ENCODE data around the gene TMEM59L. TPM values are rescaled to one million over a fixed set of nuclear protein-coding genes. Genes with fewer than 3 reads are reported as not detected.
A peak's percentile ranks its signal among the peaks of the same experiment; 100 is the strongest.
"Not testable (repeated sequence)": the region's sequence is repeated elsewhere in the genome, so short reads cannot be mapped to it uniquely, and the experiment has no call there.

Gene TMEM59L
- total RNA-seq, 2 experiments from 2014 or later, result not detected

DNA sequence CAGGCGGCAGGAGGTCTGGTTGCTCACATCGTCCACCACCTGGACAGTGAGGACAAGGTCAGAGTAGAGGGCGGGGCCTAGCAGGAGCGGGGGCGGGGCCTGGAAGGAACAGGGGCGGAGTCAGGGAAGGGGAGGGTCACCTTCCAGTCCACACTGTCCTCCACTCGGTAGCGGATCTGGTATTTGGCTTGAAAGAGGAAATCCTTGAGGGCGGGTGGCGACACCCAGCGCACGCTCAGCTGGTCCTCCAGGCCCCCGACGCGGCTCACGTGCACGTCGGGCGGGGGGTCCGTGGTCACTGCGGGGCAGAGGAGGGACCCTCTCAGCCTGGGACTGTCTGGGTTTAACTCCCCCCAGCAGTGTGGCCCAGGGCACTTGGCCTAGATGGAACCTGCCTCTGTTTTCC, 15.9 kb upstream of the TMEM59L start:
- H3K36me3 Mint-ChIP-seq (ENCODE audit: low read depth), result peaks cover 1% of the 10 kb centered on the region
- no peak overlapping the region for H3K4me3 Mint-ChIP-seq
- H3K27me3 Mint-ChIP-seq, result peaks cover 7% of the 10 kb centered on the region
- H3K9me3 Mint-ChIP-seq, result no peaks in the 10 kb centered on the region
- intact Hi-C loops (cut with micrococcal nuclease), result loop anchor here (10.0 kb wide), 1 partner anchor 248 kb away; no protein-coding TSS in a partner anchor
- ChIA-PET CTCF (interaction anchor here (1.2 kb wide), 1 partner anchor 121 kb away, joined by 4 read pairs; no protein-coding TSS in a partner anchor), POLR2A (no interaction called here)
- DNase-seq (peak; percentile 42), ATAC-seq (no peak)
- TF ChIP-seq CTCF (IDR thresholded peaks at IDR 0.05), result no peak
- peaks cover 17% of the 10 kb centered on the region for H3K4me1 Mint-ChIP-seq (ENCODE audit: low read depth)
- no peak overlapping the region for H3K27ac Mint-ChIP-seq

- TF ChIP-seq CTCF (IDR thresholded peaks at IDR 0.05), result no peak
- CTCF ChIA-PET, result interaction anchor here (1.4 kb wide), 1 partner anchor 249 kb away, joined by 5 read pairs; no protein-coding TSS in a partner anchor
- Mint-ChIP-seq H3K27me3 (peaks cover 17% of the 10 kb centered on the region), H3K36me3 (ENCODE audit: low read depth) (no peaks in the 10 kb centered on the region), H3K27ac (no peak overlapping the region), H3K9me3 (no peaks in the 10 kb centered on the region), H3K4me3 (no peak overlapping the region), H3K4me1 (ENCODE audit: low read depth) (peaks cover 19% of the 10 kb centered on the region)
- ATAC-seq (no peak), DNase-seq (no peak)
- intact Hi-C loops (cut with micrococcal nuclease), result loop anchor here (10.0 kb wide), 1 partner anchor 247 kb away; no protein-coding TSS in a partner anchor
- POLR2A ChIA-PET, result no interaction called here
Measured at GRCh38 chr19:18597809-18598660, 14.6 kb upstream of the TMEM59L start.

DNA sequence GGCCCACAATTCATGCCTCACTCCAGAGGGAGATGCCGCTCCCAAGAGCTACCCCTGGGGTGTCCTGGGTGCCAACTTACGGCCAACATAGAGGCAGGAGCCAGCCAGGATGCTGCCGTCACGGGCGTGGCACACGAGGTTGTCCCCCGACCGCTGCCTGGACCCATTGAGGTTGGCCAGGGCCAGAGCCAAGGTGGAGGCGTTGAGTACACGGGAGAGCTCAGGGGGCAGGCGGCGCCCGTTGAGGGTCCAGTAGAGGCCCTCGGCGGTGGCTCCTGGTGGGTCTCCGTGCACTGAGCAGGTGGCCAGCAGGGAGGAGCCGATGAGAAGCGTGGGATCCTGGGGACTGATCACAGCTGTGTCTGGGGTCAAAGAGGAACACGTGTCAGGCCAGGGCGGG, 13.2 kb upstream of the TMEM59L start:
- DNase-seq (no peak), ATAC-seq (no peak)
- Mint-ChIP-seq H3K4me3 (no peak overlapping the region), H3K27me3 (peaks cover 25% of the 10 kb centered on the region), H3K27ac (no peak overlapping the region), H3K36me3 (ENCODE audit: low read depth) (no peaks in the 10 kb centered on the region), H3K9me3 (no peaks in the 10 kb centered on the region), H3K4me1 (ENCODE audit: low read depth) (peaks cover 16% of the 10 kb centered on the region)
- POLR2A ChIA-PET, result no interaction called here
- no peak for TF ChIP-seq CTCF (IDR thresholded peaks at IDR 0.05)
- intact Hi-C loops (cut with micrococcal nuclease), result loop anchor here (10.0 kb wide), 1 partner anchor 245 kb away; no protein-coding TSS in a partner anchor
- CTCF ChIA-PET, result no interaction called here

DNA sequence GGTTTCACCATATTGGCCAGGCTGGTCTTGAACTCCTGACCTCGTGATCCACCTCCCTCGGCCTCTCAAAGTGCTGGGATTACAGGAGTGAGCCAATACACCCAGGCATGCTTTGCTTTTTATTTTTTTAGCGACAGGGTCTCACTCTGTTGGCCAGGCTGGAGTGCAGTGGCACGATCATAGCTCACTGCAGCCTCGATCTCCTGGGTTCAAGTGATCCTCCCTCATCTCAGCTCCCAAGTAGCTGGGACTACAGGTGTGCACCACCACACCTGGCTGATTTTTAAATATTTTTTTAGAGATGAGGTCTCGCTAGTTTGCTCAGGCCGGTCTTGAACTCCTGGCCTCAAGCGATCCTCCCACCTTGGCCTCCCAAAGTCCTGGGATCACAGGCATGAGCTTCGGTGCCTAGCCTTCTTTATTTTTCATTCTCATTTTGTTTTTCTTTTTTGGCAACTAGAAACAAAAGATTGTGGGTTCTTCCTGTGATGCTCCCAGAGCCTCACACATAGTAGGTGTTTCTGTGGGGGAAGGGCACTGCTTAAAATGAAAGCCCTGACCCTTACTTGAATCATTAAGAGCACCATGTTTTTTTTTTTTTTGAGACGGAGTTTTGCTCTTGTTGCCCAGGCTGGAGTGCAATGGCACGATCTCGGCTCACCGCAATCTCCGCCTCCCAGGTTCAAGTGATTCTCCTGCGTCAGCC, 11.8 kb upstream of the TMEM59L start:
- intact Hi-C loops (cut with micrococcal nuclease); H3K4me3 Mint-ChIP-seq; CTCF ChIA-PET; H3K36me3 Mint-ChIP-seq (ENCODE audit: low read depth); H3K27ac Mint-ChIP-seq; H3K9me3 Mint-ChIP-seq; H3K4me1 Mint-ChIP-seq (ENCODE audit: low read depth); DNase-seq; ATAC-seq: not testable (repeated sequence)
- peaks cover 36% of the 10 kb centered on the region for H3K27me3 Mint-ChIP-seq
- POLR2A ChIA-PET, result interaction anchor here (0.6 kb wide), 1 partner anchor 80 kb away, joined by 3 read pairs; no protein-coding TSS in a partner anchor

GRCh38 chr19:18601875-18602274, 10.8 kb upstream of the TMEM59L start:
- intact Hi-C loops (cut with micrococcal nuclease), result no loop called here
- no peak for DNase-seq
- ChIA-PET CTCF (no interaction called here), POLR2A (no interaction called here)
- no peak for TF ChIP-seq CTCF (IDR thresholded peaks at IDR 0.05)
- Mint-ChIP-seq H3K4me3 (no peak overlapping the region), H3K4me1 (ENCODE audit: low read depth) (peaks cover 4% of the 10 kb centered on the region), H3K36me3 (ENCODE audit: low read depth) (no peaks in the 10 kb centered on the region), H3K27ac (no peak overlapping the region), H3K27me3 (peaks cover 34% of the 10 kb centered on the region), H3K9me3 (no peaks in the 10 kb centered on the region)
- no peak for ATAC-seq

Measured in activated CD8-positive, alpha-beta T cell treated with anti-CD3 and anti-CD28 coated beads for 36 hours (primary cell).